Upper lobe of left lung (tissue), 4 donors: ENCODE measurements around the gene EYA4.

Source experiments
- CTCF ChIP-seq, 6 experiments: fragments of 450-650 bp in 4 of 6; fragments of 200-600 bp in 2 of 6; sonication (generic) in 2 of 6; IDR thresholded peaks; one replicate each; pipeline ENCODE4 v1.5.1; 2016 to 2019; ENCODE audit warnings: antibody characterized with exemption in 6 of 6
- POLR2A ChIP-seq, 4 donors: fragments of 450-650 bp; IDR thresholded peaks; one replicate each; pipeline ENCODE4 v1.5.1; 2016 to 2017; ENCODE audit warnings: antibody characterized with exemption in 4 of 4, mild to moderate bottlenecking in 2 of 4

- no peak for TF ChIP-seq POLR2A (IDR thresholded peaks at IDR 0.05)
- TF ChIP-seq CTCF (IDR thresholded peaks at IDR 0.05): no peak
These were observed 215.8 kb downstream of the EYA4 start for GRCh38 chr6:133456944-133457343.
